OCI-LY7 (cell line): ENCODE measurements around the gene MVD.

Experiments used
- CTCF ChIP-seq: fragments of 200-600 bp; sonication (generic); conservative IDR thresholded peaks from 2 replicates; pipeline ENCODE4 v1.5.1; 2014; ENCODE audit warnings: mild to moderate bottlenecking, antibody characterized with exemption, low read length, moderate library complexity, mixed read lengths
- EZH2phosphoT487 ChIP-seq: fragments of 200-600 bp; sonication (generic); IDR thresholded peaks from 2 replicates; pipeline ENCODE4 v1.6.1; 2018; ENCODE audit warnings: low read depth, borderline replicate concordance, mild to moderate bottlenecking, mixed run types, antibody characterized with exemption, low read length, moderate library complexity, mixed read lengths

GRCh38 chr16:88687254-88687576, 24.3 kb upstream of the MVD start:
- TF ChIP-seq CTCF (no peak), EZH2phosphoT487 (no peak)
